H9 (cell line): ENCODE results near the gene SLX4IP. TPM values are rescaled to one million over a fixed set of nuclear protein-coding genes. Genes with fewer than 3 reads are reported as not detected.

Experiments used
- DNase-seq: peaks from one replicate; pipeline ENCODE4 v3.0.0-alpha.2; 2017
- H2AFZ ChIP-seq: one replicate; pipeline ENCODE4 v1.6.1; 2013; ENCODE audit warnings: mild to moderate bottlenecking, low read length, control low read depth, moderate library complexity
- H2AK5ac ChIP-seq: 2 replicates; pipeline ENCODE4 v1.6.1; 2013; ENCODE audit warnings: low read length, control low read depth, mixed read lengths; ENCODE audit not compliant: insufficient read length
- H2BK120ac ChIP-seq: one replicate; pipeline ENCODE4 v1.6.1; 2013; ENCODE audit warnings: low read depth, mild to moderate bottlenecking, low read length, control low read depth, inconsistent platforms; ENCODE audit not compliant: poor library complexity, severe bottlenecking
- H2BK12ac ChIP-seq: 2 replicates; pipeline ENCODE4 v1.6.1; 2013; ENCODE audit warnings: low read length, control low read depth, mixed read lengths, low read depth; ENCODE audit not compliant: insufficient read length
- H2BK15ac ChIP-seq: 2 replicates; pipeline ENCODE4 v1.6.1; 2013; ENCODE audit warnings: low read depth, low read length, control low read depth
- H2BK20ac ChIP-seq: one replicate; pipeline ENCODE4 v1.6.1; 2013; ENCODE audit warnings: low read depth, mild to moderate bottlenecking, low read length, control low read depth, inconsistent platforms; ENCODE audit not compliant: poor library complexity, severe bottlenecking
- H2BK5ac ChIP-seq: 2 replicates; pipeline ENCODE4 v1.6.1; 2013; ENCODE audit warnings: low read length, control low read depth, mixed read lengths; ENCODE audit not compliant: insufficient read length
- H3K14ac ChIP-seq: 2 replicates; pipeline ENCODE4 v1.6.1; 2013; ENCODE audit warnings: low read length, control low read depth; ENCODE audit not compliant: insufficient read depth
- H3K18ac ChIP-seq: 2 replicates; pipeline ENCODE4 v1.6.1; 2013; ENCODE audit warnings: low read depth, mild to moderate bottlenecking, mixed read lengths, low read length, control low read depth; ENCODE audit not compliant: insufficient read length
- H3K23ac ChIP-seq: 2 replicates; pipeline ENCODE4 v1.6.1; 2013; ENCODE audit warnings: low read length, control low read depth, mixed read lengths, low read depth; ENCODE audit not compliant: insufficient read length
- H3K23me2 ChIP-seq: 2 replicates; pipeline ENCODE4 v1.6.1; 2013; ENCODE audit warnings: low read depth, mild to moderate bottlenecking, mixed read lengths, low read length, control low read depth; ENCODE audit not compliant: insufficient read length, poor library complexity, severe bottlenecking
- H3K27ac ChIP-seq: 2 replicates; pipeline ENCODE4 v1.5.1; 2013; ENCODE audit warnings: low read length, control low read depth, mixed read lengths, low read depth; ENCODE audit not compliant: insufficient read length
- H3K27me3 ChIP-seq: 2 replicates; pipeline ENCODE4 v1.6.1; 2013; ENCODE audit warnings: low read length, control low read depth, inconsistent platforms; ENCODE audit not compliant: insufficient read depth
- H3K4ac ChIP-seq: 2 replicates; pipeline ENCODE4 v1.6.1; 2013; ENCODE audit warnings: low read depth, mild to moderate bottlenecking, control low read depth, inconsistent platforms, low read length, moderate library complexity
- H3K4me1 ChIP-seq: 2 replicates; pipeline ENCODE4 v1.6.1; 2013; ENCODE audit warnings: low read length, control low read depth, inconsistent platforms; ENCODE audit not compliant: insufficient read depth
- H3K4me2 ChIP-seq: 2 replicates; pipeline ENCODE4 v1.6.1; 2013; ENCODE audit warnings: low read length, control low read depth, mixed read lengths; ENCODE audit not compliant: insufficient read length, insufficient read depth
- H3K56ac ChIP-seq: 2 replicates; pipeline ENCODE4 v1.6.1; 2013; ENCODE audit warnings: low read depth, mild to moderate bottlenecking, mixed read lengths, low read length, control low read depth; ENCODE audit not compliant: insufficient read length
- H3K79me1 ChIP-seq: 2 replicates; pipeline ENCODE4 v1.6.1; 2013; ENCODE audit warnings: low read depth, mild to moderate bottlenecking, moderate library complexity, low read length, control low read depth, inconsistent platforms; ENCODE audit not compliant: insufficient read depth, poor library complexity, severe bottlenecking
- H3K79me2 ChIP-seq: 2 replicates; pipeline ENCODE4 v1.6.1; 2013; ENCODE audit warnings: low read length, control low read depth, inconsistent platforms; ENCODE audit not compliant: insufficient read depth
- H3K9ac ChIP-seq: 2 replicates; pipeline ENCODE4 v1.6.1; 2013; ENCODE audit warnings: low read length, control low read depth, mixed read lengths; ENCODE audit not compliant: insufficient read length; ENCODE audit errors: extremely low read depth
- H3K9me3 ChIP-seq: one replicate; pipeline ENCODE4 v1.6.1; 2013; ENCODE audit warnings: low read depth, low read length, inconsistent platforms; ENCODE audit not compliant: control insufficient read depth
- H3T11ph ChIP-seq: one replicate; pipeline ENCODE4 v1.6.1; 2013; ENCODE audit warnings: mild to moderate bottlenecking, low read length, control low read depth, inconsistent platforms
- H4K20me1 ChIP-seq: one replicate; pipeline ENCODE4 v1.6.1; 2013; ENCODE audit not compliant: control insufficient read depth, insufficient read length, insufficient read depth
- H4K5ac ChIP-seq: 2 replicates; pipeline ENCODE4 v1.6.1; 2013; ENCODE audit warnings: low read depth, mild to moderate bottlenecking, mixed read lengths, low read length, control low read depth; ENCODE audit not compliant: insufficient read length
- H4K8ac ChIP-seq: replicated peaks from 2 replicates; pipeline ENCODE4 v1.6.1; 2013; ENCODE audit warnings: low read length, control low read depth, mixed read lengths, low read depth; ENCODE audit not compliant: insufficient read length
- H4K91ac ChIP-seq: 2 replicates; pipeline ENCODE4 v1.6.1; 2013; ENCODE audit warnings: low read depth, mild to moderate bottlenecking, moderate library complexity, mixed read lengths, low read length, control low read depth; ENCODE audit not compliant: insufficient read length
- H3K27ac Mint-ChIP-seq, 3 experiments: 2 replicates in 2 of 3; 3 replicates in 1 of 3; pipeline ENCODE4 v1.8.0; 2020 to 2021; ENCODE audit warnings: mixed read lengths in 3 of 3, mild to moderate bottlenecking in 1 of 3, moderate library complexity in 1 of 3
- H3K27me3 Mint-ChIP-seq: 2 replicates; pipeline ENCODE4 v1.8.0; 2021; ENCODE audit warnings: low read depth, mild to moderate bottlenecking, moderate library complexity, mixed read lengths
- H3K36me3 Mint-ChIP-seq, 3 experiments: 2 replicates in 2 of 3; 3 replicates in 1 of 3; pipeline ENCODE4 v1.8.0; 2020 to 2021; ENCODE audit warnings: low read depth in 3 of 3, mixed read lengths in 3 of 3; ENCODE audit not compliant: insufficient read depth in 1 of 3
- H3K4me1 Mint-ChIP-seq, 2 experiments: 2 replicates each; pipeline ENCODE4 v1.8.0; 2020; ENCODE audit warnings: mixed read lengths in 2 of 2
- H3K4me3 Mint-ChIP-seq, 2 experiments: 2 replicates in 1 of 2; 3 replicates in 1 of 2; pipeline ENCODE4 v1.8.0; 2020 to 2021; ENCODE audit warnings: mild to moderate bottlenecking in 2 of 2, mixed read lengths in 2 of 2, moderate library complexity in 1 of 2
- H3K9me3 Mint-ChIP-seq, 2 experiments: 2 replicates in 1 of 2; 3 replicates in 1 of 2; pipeline ENCODE4 v1.8.0; 2020; ENCODE audit warnings: mild to moderate bottlenecking in 2 of 2, mixed read lengths in 2 of 2, moderate library complexity in 1 of 2
- WGBS: extraction: QIAGEN DNeasy Blood & Tissue Kit; methylation state at CpG from one replicate; pipeline ENCODE4 v1.1.7; 2013; ENCODE audit warnings: missing lambda C conversion rate, low lambda C conversion rate, mixed read lengths; ENCODE audit not compliant: insufficient read length; ENCODE audit errors: extremely low coverage; 5-methylcytosine and 5-hydroxymethylcytosine counted together
- total RNA-seq: library from RNA; stranded (reverse); gene quantifications from 2 replicates; pipeline ENCODE4 v1.2.1, GENCODE V29; 2021
- TF ChIP-seq, protein P1 (sequence below): fragments of 200-600 bp; sonication (generic); conservative IDR thresholded peaks from 3 replicates; pipeline ENCODE4 v1.8.0; 2021; ENCODE audit warnings: antibody characterized with exemption, mild to moderate bottlenecking

Gene SLX4IP
- total RNA-seq, 1 experiment from 2014 or later = 7.9 TPM

DNA sequence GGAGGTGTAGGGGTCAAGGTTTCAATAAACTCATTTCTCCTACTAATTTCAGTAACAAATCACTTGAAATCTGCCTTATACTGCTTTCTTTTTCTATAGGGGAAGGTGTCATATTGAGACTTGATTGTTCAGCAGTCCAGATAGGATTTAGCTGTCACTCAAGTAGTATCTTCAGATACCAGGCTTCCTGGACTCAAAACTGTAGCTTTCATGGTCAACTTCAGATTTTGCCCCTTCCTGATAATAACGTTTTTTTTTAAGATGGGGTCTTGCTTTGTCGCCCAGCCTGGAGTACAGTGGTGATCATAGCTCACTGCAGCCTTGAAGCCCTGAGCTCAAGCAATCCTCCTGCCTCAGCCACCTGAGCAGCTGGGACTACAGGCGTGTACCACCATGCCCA is 160.9 kb downstream of the SLX4IP start:
- H2BK15ac ChIP-seq = no peak overlapping the region

More for the DNA sequence above, 160.9 kb downstream of the SLX4IP start:
- no peaks in the 10 kb centered on the region; a peak in 1 of 7 replicates for H3K36me3 Mint-ChIP-seq
- H3K4me1 Mint-ChIP-seq = peaks cover 9 to 14% of the 10 kb centered on the region in 2 experiments; a peak in 3 of 4 replicates
- H2BK20ac ChIP-seq = no peak overlapping the region
- DNase-seq = no peak
- no peak overlapping the region for H3T11ph ChIP-seq
- H4K5ac ChIP-seq = no peak overlapping the region
- TF ChIP-seq, protein P1, sequence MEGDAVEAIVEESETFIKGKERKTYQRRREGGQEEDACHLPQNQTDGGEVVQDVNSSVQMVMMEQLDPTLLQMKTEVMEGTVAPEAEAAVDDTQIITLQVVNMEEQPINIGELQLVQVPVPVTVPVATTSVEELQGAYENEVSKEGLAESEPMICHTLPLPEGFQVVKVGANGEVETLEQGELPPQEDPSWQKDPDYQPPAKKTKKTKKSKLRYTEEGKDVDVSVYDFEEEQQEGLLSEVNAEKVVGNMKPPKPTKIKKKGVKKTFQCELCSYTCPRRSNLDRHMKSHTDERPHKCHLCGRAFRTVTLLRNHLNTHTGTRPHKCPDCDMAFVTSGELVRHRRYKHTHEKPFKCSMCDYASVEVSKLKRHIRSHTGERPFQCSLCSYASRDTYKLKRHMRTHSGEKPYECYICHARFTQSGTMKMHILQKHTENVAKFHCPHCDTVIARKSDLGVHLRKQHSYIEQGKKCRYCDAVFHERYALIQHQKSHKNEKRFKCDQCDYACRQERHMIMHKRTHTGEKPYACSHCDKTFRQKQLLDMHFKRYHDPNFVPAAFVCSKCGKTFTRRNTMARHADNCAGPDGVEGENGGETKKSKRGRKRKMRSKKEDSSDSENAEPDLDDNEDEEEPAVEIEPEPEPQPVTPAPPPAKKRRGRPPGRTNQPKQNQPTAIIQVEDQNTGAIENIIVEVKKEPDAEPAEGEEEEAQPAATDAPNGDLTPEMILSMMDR = no peak
- no peak overlapping the region for H3K4me2 ChIP-seq
- H3K9ac ChIP-seq = no peak overlapping the region
- no peaks in the 10 kb centered on the region for H3K27me3 ChIP-seq
- H2BK5ac ChIP-seq = no peak overlapping the region
- no peaks in the 10 kb centered on the region for H4K20me1 ChIP-seq
- H3K14ac ChIP-seq = no peak overlapping the region
- no peak overlapping the region for H3K27ac ChIP-seq
- no peak overlapping the region for H4K91ac ChIP-seq
- no peaks in the 10 kb centered on the region for H3K4me1 ChIP-seq
- no peak overlapping the region for H3K56ac ChIP-seq
- H4K8ac ChIP-seq = no peak overlapping the region
- no peak overlapping the region for H3K23ac ChIP-seq
- no peak overlapping the region for H3K18ac ChIP-seq
- no peak overlapping the region for H3K4me3 Mint-ChIP-seq
- H2BK12ac ChIP-seq = no peak overlapping the region
- H2AFZ ChIP-seq = no peak overlapping the region
- no peak overlapping the region for H2AK5ac ChIP-seq
- H2BK120ac ChIP-seq = no peak overlapping the region
- no peaks in the 10 kb centered on the region for H3K23me2 ChIP-seq
- H3K9me3 ChIP-seq = no peaks in the 10 kb centered on the region
- no peaks in the 10 kb centered on the region for H3K9me3 Mint-ChIP-seq
- WGBS = no CpG with 5 or more reads among the region's 3 CpGs
- no peaks in the 10 kb centered on the region for H3K27me3 Mint-ChIP-seq
- H3K27ac Mint-ChIP-seq = no peak overlapping the region
- no peaks in the 10 kb centered on the region for H3K79me1 ChIP-seq
- H3K79me2 ChIP-seq = no peaks in the 10 kb centered on the region
- H3K4ac ChIP-seq = no peak overlapping the region
